HG03342 (cell line): Measurements from ENCODE around the gene ARRDC1.
A peak's percentile ranks its signal among the peaks of the same experiment; 100 is the strongest.
"Not testable (repeated sequence)": the region's sequence is repeated elsewhere in the genome, so short reads cannot be mapped to it uniquely, and the experiment has no call there.

Source experiments
- ATAC-seq: cut with Tn5 transposase; IDR thresholded peaks from one replicate; pipeline ENCODE4 v1.9.1; 2021; ENCODE audit warnings: mild to moderate bottlenecking, moderate library complexity; ENCODE audit not compliant: unreplicated experiment

Gene ARRDC1

DNA sequence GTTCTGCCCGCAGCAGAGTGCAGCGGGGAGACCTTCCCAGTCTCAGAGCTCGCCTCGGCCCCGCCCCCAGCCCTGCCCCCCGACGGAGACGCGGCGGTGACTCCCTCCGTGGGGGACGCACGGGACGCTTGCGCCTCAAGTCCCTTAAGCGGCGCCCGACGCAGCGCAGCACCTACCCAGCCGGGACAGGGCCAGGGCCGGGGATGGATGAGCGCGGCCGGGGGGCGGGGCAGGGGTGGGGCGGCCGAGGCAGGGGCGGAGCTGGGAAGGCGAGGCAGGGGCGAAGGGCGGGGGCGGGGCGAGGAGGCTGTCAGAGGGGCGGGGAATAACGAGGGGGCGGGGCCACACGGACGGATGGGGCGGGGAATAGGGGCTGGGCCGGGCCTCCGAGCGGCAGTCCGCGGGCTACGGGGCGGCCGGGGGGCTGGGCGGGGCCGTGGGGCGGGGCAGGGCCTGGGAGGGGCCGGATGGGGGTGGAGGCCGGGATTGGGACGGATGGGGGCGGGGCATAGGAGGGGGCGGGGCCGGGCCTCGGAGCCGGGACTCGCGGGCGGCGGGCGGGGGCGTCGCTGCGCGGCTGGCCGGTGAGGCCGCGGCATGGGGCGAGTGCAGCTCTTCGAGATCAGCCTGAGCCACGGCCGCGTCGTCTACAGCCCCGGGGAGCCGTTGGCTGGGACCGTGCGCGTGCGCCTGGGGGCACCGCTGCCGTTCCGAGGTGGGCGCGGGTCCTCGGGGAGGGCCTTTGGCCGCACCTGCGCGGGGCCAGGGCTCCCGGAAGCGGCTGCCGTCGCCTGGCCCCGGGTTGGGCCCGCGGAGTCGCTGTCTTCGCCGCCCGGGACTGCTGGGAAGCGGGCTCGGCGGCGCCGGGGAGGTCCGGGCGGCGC, at the start of gene ARRDC1:
Gene ARRDC1 (plus strand): TSS at position 566 of the 884 bp plus-strand sequence. CDS start 32 bp downstream, at position 598.
- ATAC-seq: peak; percentile 63

DNA sequence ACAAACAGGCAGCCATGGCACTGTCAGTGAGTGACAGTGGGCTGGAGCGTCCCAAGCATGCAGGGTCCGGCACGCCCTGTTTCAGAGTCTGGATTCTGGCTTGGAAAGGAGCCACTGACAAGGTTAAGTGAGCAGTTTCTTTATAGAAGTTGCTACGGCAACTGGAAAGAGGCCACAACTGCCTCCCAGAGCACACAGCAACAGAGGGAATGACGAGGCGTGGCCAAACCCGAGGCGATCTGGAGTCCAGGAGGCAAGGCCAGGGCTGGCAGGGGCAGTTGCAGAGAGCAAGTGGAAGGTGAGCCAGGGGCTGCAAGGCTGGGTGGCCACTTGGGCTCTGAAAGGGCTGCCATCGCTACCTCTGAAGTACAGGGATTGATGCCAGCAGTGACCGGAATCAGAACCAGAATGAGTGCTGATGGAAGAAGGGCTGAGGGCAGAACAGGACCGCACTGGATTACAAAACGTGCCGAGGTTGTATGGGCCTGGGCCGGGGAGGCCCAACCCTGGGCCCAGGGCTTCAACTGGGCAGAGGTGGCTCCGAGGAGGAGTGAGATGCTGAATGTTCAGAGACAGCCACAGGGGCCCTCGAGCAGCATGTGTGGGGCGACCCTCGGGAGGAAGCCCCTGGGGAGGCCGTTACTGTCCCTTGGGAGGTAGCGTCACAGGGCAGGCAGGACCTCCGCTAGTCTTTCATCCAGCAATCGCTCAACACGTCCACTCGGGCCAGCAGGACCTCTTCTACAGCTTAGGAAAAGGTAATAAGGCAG, 49.2 kb upstream of the ARRDC1 start:
- no peak for ATAC-seq

GRCh38 chr9:137558127-137558526, 47.4 kb upstream of the ARRDC1 start:
- ATAC-seq: no peak

DNA sequence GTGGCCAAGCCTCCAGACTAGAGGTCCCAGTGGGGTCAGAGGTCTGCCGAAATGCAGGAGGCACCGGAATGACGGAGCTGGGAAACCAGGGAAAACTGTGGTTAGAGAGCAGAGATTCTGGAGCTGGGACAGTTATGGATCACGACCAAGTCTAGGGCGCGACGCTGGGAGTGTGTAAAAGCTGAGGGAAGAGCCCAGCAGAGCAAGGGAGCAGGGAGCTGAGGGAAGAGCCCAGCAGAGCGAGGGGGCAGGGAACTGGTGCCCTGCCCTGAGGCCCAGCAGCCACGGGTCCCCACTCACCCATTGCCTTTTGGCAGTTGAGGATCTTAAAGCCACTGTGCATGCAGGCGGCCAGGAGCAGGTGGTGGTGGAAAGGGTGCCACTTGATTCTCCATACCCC, 41.4 kb upstream of the ARRDC1 start:
- no peak for ATAC-seq

GRCh38 chr9:137564817-137565411, 40.6 kb upstream of the ARRDC1 start:
- ATAC-seq: no peak

- ATAC-seq: not testable (repeated sequence)
Measured at GRCh38 chr9:137568445-137568844, 37.0 kb upstream of the ARRDC1 start.

- no peak for ATAC-seq
Measured at GRCh38 chr9:137569609-137570203, 35.8 kb upstream of the ARRDC1 start.

DNA sequence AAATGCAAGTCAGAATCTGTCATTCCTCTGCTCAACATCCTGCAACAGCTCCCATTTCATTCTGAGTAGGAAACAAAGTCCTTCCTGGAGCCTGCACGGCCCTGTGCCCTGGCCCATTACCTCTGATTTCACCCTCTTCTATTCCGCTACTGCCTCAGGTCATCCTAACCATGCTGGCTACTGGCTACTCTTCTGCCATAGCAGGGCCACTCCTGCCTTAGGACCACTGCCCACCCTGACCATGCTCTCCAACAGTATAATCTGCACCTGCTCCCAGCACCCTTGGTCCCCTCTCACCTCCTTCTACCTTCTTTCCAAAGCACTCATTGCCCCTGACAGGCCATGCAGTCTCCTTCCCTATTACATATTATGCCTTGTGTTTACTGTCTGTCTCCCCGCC, 34.9 kb upstream of the ARRDC1 start:
- ATAC-seq: no peak

- ATAC-seq: no peak
Measured at GRCh38 chr9:137574192-137574591, 31.3 kb upstream of the ARRDC1 start.

GRCh38 chr9:137575364-137575715, 30.1 kb upstream of the ARRDC1 start:
- ATAC-seq: no peak

- no peak for ATAC-seq
Measured at GRCh38 chr9:137575716-137576411, 29.6 kb upstream of the ARRDC1 start.

GRCh38 chr9:137578518-137579258, 26.8 kb upstream of the ARRDC1 start, which contains the start of gene DPH7:
TSS of gene DPH7 (minus strand) at chr9:137578925. CDS start at chr9:137578777, 148 bp downstream.
- ATAC-seq: peak; percentile 83

DNA sequence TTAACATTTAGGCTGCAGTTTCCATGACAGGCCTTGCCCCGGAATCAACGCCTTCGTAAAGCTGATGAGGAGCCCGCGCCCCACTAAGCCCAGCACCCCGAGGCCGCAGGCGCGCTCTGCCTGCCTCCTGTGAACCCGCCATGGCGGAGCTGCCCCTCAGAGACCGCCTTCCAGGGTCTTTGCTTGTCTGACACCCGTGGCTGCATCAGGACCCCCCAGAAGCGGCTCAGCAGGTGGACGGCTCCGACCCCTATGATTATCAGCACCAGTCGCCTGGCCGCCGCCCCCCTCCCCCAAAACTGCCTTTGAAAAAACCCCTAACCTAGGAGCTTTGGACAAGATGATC, 26.3 kb upstream of the ARRDC1 start:
- no peak for ATAC-seq

DNA sequence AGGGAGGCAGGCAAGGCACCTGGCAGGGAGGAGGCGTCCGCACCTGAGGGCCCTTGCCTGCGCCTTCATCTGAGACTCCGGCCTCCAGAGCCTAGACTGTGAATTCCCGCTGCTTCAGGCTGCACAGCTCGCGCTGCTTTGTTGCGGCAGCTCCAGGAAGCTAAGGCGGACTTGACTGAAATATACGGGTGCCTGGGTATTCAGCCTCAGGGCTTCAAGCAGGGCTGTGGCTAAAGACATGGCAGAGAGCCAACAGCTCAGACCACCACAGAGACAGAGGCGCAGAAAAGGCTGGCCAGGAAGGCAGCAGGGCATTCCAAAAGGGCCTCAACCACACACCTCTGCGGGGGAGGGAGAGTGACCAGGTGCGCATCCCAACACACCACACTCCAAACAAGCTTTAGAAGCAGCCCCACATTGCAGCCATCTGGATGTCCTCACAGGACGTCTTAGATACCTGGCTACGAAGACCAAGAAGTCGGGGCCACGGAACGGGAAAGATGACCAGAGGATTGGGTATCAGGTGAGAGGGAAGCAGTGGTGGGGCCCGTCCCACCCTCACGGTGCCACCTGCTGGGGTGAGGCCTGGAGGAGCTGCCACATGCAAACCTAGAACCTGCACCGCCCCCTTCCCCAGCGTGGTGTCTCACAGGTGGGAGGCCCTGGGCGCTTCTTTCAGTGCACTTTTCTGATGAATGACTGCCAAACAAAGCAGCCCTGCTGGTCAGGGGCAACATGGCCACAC, 25.1 kb upstream of the ARRDC1 start:
- no peak for ATAC-seq

DNA sequence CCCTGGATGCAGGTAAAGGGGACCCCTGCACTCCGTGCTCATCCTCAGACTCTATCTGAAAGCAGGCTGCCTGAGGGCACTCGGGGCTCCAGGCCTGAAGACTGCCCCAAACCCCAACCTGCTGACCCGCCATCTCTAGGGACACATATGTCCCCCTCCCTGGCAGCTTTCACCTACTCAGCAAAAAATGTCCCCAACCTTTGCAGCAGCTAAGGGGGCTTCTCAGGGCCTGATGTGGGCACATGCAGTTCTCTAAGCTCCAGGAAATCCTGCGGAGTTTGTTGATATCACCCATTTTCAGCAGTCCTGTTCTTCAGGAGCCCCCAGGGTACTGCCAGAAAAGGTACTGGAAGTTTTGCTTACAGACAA, 24.5 kb upstream of the ARRDC1 start:
- ATAC-seq: no peak

- ATAC-seq: no peak
Measured at GRCh38 chr9:137581361-137582285, 23.9 kb upstream of the ARRDC1 start.

DNA sequence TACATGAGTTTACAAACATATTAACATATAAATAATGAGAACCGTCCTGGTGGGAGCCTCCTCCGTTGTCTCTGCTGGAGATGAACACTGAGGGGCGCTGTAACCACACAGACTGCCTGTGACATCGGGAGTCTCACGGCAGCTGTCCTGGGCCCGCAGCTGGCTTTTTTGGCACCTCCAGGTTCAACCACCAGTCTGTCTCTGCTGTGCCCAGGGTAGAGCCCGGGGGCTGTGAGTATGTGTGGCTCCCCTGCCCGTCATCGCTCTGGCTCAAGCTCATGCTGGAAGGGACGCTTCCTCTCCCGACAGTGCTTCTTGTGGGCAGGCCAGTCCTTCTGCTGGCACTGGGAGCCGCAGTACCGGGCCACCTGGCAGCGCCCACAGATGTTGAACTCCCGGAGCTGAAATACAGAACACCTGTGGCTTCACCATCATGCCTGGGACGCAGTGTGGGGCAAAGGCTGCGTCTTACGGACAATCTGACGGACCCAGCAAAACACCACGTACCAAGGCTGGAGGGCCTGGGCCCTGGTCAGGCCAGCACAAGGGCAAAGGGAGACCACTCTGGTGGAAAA, 23.1 kb upstream of the ARRDC1 start:
- ATAC-seq: no peak

DNA sequence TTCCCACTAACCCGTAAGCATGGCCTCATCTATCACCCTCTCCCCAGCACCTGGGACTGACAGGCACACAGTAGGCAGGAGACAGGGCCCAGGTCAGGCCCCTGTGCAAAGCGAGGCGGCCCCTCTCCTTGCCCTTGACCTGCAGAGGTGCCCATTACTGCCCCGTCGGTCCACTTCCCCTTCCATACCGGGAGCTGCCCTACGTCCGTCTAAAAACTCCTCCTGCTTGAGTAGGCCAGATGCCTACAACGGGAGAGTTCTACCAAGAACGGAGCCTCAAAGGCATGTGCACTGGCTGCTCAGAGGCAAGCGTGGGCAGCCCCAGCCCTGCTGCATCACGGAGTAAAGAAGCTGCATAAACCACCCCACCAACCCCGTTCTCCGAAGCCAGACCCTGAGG, 22.1 kb upstream of the ARRDC1 start:
- ATAC-seq: no peak
